Measurements from ENCODE around the gene FAM219A. TPM values are rescaled to one million over a fixed set of nuclear protein-coding genes. Genes with fewer than 3 reads are reported as not detected.

The FAM219A gene
- total RNA-seq: 1 to 10 TPM; 6.8 to 7.2 TPM
- long read RNA-seq: 0 reads

DNA sequence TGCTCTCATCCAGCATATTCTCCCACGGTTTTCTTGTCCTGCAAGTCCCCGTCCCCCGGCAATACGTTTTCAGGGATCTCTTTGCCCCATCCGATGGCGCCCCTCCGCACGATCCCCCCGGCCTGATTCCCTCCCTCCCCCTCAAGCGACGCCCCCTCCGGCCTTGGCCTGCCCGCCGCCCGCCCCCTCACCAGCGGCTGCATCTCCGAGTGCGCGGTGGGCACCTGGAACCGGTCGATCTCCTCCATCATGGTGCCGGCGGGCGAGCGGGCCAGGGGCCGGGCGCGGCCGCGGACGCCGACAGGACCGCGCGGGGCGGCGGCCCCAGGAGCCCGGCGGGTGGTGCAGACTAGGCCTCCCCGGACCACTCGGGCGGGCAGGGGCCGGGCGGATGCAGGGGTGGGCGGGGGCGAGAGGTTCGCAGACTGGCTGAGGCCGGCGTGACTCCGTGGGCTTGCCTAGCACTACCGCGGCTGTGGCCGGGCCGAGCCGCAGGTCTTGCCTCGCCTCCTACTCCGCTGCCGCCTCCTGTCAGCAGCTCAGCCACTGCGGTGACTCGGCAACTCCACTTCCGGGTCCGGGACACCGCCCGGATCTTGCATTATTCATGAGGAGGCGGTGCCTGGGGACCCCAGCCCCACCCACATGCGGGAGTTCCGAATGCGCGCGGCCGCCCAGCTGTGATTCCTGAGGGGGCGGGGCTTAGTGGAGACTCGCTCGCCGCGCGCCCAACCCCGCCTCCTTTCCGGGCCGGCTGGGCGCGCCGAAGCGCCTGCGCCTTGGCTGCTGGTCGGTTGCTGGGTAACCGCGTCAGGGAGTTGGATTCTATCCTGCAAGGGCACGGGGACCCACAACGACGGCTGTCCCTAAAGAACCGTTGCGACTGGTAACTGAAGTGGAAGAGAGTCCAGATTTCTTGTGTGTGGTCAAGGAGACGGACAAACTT lies at the start of gene FAM219A, which contains the start of gene DNAI1:
Gene FAM219A, minus strand, starts transcription at position 558 of the 946 bp plus-strand sequence. Its CDS starts 307 bp downstream, at position 251.
Gene DNAI1, plus strand, starts transcription at position 793 of the 946 bp plus-strand sequence. CDS start 201 bp downstream, outside the sequence.
- DNase-seq (peak; percentile 98 to 99), ATAC-seq (peak; percentile 98)
- intact Hi-C loops (cut with DNase I, micrococcal nuclease): no loop called here

- DNase-seq: no peak
- intact Hi-C loops (cut with DNase I, micrococcal nuclease): loop anchor here (10.0 kb wide), 2 partner anchors 73 to 103 kb away; no protein-coding TSS in a partner anchor
- ATAC-seq: no peak
These were observed 49.6 kb upstream of the FAM219A start for GRCh38 chr9:34507966-34508365.

GRCh38 chr9:34507556-34507955 lies 49.2 kb upstream of the FAM219A start:
- intact Hi-C loops (cut with DNase I, micrococcal nuclease): loop anchor here (10.0 kb wide), 2 partner anchors 73 to 103 kb away; no protein-coding TSS in a partner anchor
- ATAC-seq (no peak), DNase-seq (no peak)

DNA sequence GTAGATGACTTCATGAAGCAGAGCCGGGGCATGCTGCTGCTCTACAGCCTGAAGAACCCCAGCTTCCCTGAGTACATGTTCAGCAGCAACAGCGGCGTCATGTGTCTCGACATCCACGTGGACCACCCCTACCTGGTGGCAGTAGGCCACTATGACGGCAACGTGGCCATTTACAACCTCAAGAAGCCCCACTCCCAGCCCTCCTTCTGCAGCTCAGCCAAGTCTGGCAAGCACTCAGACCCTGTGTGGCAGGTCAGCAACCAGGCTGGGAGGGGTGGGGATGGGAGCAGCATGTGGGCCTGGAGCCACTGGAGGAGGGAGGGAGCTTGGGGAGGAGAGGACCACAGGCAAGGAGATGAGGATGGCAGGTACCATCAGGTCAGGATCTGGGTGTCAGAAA lies 48.3 kb upstream of the FAM219A start:
- DNase-seq: no peak
- ATAC-seq: no peak
- intact Hi-C loops (cut with DNase I, micrococcal nuclease): loop anchor here (10.0 kb wide), 2 partner anchors 72 to 102 kb away; no protein-coding TSS in a partner anchor

GRCh38 chr9:34505370-34506120 lies 47.2 kb upstream of the FAM219A start:
- ATAC-seq: no peak
- intact Hi-C loops (cut with DNase I, micrococcal nuclease): loop anchor here (10.0 kb wide), 2 partner anchors 71 to 101 kb away; no protein-coding TSS in a partner anchor
- no peak for DNase-seq

DNA sequence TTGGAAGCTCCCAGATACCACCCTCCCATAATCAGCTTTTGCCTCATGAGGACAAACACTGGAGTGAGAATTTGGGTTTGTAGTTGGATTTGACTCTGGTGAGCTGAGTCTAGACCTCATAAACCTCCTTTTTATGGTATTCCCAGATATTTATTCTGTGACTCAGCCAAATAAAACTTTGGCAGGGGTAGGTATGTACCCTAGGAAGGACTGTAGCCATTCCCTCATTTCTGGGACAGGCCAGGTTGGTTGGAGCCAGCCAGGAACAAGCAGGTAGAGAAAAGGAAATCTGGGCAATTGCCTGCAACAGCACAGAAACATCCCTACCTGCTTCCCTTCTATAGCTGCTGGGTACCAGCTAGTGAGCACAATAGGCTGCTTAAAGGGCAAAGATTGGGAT lies 45.0 kb upstream of the FAM219A start:
- ATAC-seq (no peak), DNase-seq (no peak)
- intact Hi-C loops (cut with DNase I, micrococcal nuclease): loop anchor here (10.0 kb wide), 2 partner anchors 69 to 99 kb away; no protein-coding TSS in a partner anchor

DNA sequence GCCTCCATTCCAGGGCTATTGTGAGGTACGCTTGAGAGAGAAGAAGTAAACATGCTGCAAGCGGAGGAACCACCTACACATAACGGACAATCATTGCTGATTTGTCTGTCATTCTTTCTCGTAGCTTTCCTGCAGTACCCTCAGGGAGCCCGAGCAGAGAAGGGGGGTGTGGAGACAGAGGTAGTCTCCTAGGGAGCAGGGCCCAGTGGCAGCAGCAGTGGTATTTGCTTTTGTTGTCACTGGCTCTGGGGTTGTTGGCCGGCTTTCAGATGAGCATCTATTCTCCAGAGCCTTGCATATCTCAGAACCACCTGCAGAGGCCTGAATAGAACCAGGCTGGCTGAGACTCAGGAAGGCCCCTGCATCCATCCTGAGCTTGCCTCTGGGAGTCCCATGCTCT lies 44.5 kb upstream of the FAM219A start:
- intact Hi-C loops (cut with DNase I, micrococcal nuclease): loop anchor here (10.0 kb wide), 2 partner anchors 68 to 98 kb away; no protein-coding TSS in a partner anchor
- no peak for ATAC-seq
- DNase-seq: no peak

- intact Hi-C loops (cut with DNase I, micrococcal nuclease): loop anchor here (10.0 kb wide), 2 partner anchors 68 to 98 kb away; no protein-coding TSS in a partner anchor
These were observed 44.1 kb upstream of the FAM219A start for GRCh38 chr9:34502471-34502870.

GRCh38 chr9:34501889-34502425 lies 43.6 kb upstream of the FAM219A start:
- peak in 1 of 2 donors; percentile 41 for DNase-seq
- intact Hi-C loops (cut with DNase I, micrococcal nuclease): loop anchor here (2.0 to 10.0 kb wide), 3 partner anchors 65 to 97 kb away; no protein-coding TSS in a partner anchor
- peak; percentile 14 for ATAC-seq

More at GRCh38 chr9:34502471-34502870, 44.1 kb upstream of the FAM219A start:
- ATAC-seq: no peak
- no peak for DNase-seq

DNA sequence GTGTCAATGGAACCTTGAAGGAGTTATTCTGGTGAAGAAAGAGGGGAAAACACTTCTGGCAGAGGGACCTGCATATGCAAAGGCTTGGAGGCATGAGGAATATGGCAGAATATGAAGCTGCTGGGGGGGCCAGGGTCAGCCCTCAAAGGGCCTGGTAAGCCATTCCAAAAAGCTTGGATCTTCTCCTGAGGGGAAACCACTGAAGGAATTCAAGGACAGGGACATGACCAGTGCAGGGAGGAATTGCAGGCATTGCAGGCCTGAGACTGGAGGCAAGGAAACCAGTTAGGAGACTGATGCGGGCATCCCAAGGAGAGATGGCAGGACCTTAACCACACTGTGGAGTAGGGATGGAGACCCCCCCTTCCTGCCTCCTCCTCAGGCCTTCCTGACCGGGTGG lies 43.0 kb upstream of the FAM219A start:
- ATAC-seq: no peak
- intact Hi-C loops (cut with DNase I, micrococcal nuclease): loop anchor here (2.0 to 10.0 kb wide), 3 partner anchors 65 to 97 kb away; no protein-coding TSS in a partner anchor
- DNase-seq: no peak

DNA sequence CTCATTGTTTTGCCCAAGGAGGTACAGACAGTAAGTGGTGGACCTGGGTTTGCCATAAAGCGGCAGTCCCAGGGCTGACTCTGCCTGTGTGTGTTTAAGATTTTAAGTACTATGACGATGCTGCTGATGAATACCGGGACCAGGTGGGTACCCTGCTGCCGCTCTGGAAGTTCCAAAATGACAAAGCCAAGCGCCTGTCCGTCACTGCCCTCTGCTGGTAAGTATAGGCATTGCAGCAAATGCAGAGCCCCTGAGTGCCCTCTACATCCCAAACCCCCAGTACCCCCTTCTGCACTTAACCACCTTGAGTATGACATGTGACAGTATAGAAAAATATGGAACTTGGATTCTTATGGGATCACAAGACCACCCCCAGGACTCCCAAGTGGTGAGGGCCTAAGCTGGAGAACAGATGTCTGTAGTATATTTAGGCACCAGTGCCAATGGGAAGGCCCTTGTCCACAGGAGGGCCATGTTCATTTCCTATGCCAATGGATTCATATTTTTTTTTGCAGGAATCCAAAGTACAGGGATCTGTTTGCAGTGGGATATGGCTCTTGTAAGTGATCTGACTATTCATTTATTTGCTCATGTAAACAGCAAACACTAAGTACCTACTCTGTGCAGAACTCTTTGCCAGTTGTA lies 42.4 kb upstream of the FAM219A start:
- peak; percentile 46 for ATAC-seq
- intact Hi-C loops (cut with DNase I, micrococcal nuclease): loop anchor here (2.0 to 10.0 kb wide), 3 partner anchors 64 to 96 kb away; no protein-coding TSS in a partner anchor
- DNase-seq: peak in 1 of 2 donors; percentile 50

DNA sequence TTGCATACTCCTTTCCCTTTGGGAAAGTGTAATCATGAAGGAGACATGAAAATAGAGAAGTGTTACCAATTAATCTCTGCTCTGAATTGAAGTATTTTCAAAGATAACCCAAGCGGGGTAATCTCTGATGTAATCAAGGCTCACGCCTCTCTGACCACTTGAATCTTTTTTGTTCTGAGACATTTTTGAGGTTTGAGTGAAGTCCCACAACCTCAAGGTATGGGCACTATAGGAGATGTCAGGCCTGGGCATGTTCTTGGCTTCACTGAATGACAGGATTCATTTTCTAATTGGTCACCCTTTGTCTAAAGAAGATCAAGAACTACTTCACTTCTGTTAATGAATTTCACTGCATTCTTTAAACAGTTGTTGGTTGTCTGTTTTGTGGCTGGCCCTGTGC lies 40.7 kb upstream of the FAM219A start:
- DNase-seq: no peak
- intact Hi-C loops (cut with DNase I, micrococcal nuclease): no loop called here
- ATAC-seq: no peak

- ATAC-seq (no peak), DNase-seq (no peak)
- intact Hi-C loops (cut with DNase I, micrococcal nuclease): no loop called here
These were observed 40.2 kb upstream of the FAM219A start for GRCh38 chr9:34498553-34498952.

DNA sequence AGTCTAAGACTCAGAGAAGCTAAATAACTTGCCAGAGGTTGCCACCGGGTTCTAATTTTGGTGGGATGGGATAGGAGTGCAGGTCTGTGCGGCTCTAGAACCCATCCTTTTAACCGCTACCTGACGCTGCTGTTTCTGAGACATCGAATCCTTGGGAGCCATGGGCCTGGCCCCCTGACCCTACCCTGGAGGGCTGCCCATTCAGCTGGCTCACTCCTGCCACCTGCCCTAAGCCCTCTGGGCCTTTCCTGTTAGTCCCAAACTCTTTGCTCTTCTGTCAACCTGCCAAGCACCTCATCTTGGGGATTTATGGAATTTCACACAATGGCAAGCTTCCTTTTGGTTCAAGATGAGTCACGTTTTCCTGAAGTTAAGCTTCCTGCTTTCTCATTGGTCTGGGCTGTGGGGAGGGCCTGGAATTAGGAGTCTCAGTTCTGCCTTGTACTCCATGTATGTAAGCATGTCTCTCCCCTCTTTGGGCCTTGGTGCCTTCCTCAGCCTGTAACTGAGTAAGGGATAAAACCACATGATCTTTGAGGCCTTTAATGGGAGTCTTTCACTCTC lies 37.9 kb upstream of the FAM219A start:
- ATAC-seq: no peak
- no peak for DNase-seq
- intact Hi-C loops (cut with DNase I, micrococcal nuclease): no loop called here

DNA sequence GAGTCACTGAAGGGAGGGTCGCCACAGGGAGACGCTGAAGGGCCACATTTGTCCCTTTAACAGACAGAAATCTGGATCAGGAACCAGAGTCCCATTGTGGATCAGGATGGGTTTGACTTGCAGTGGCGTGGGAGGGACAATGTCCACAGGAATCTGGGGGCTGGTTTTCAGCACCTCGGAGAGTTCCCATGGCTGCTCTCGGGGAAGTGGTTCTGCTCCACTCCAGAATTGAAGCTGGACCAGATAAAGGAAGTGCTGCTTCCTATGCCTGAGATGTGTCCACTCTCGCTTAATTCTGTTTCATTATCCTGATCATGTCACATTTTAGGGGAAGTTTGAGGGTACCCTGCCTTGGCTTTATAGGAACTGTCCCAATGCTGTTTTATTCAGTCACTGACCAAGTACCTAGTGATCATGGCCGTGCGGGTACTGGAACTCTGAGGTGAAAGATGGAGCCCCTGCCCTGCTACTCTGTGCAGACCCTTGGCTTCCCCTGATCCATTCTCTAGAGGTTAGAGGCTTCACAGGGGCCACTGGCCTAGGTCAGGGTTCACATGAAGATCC lies 35.7 kb upstream of the FAM219A start:
- DNase-seq (peak in 1 of 2 donors; percentile 60), ATAC-seq (peak; percentile 41)
- intact Hi-C loops (cut with DNase I, micrococcal nuclease): no loop called here

DNA sequence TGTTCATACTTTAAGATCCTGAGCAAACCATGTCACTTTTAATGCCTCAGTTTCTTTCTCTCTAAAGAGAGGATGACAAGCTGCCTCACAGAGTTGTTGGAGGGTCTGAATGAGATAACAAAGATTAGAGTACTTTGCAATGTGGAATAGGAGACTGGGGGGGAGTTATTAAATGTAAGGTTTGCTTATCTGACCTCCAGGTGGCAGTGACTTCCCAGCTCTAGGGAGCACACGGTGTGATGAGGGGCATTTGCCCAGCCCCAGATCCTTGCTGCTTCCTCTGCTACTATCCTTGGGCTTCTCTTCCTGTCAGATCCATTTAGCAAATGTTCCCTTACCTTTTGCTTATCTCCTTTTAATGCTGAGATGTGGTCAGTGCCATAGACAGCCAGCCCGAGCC lies 33.7 kb upstream of the FAM219A start:
- ATAC-seq: no peak
- intact Hi-C loops (cut with DNase I, micrococcal nuclease): no loop called here
- no peak for DNase-seq

GRCh38 chr9:34491596-34491995 lies 33.2 kb upstream of the FAM219A start:
- DNase-seq (no peak), ATAC-seq (no peak)
- intact Hi-C loops (cut with DNase I, micrococcal nuclease): no loop called here
